GM21447 (cell line): ENCODE measurements around the gene KIF5C.

Experiments
- ATAC-seq: cut with Tn5 transposase; IDR thresholded peaks from one replicate; pipeline ENCODE4 v1.9.1; 2021; ENCODE audit not compliant: unreplicated experiment

Gene KIF5C

DNA sequence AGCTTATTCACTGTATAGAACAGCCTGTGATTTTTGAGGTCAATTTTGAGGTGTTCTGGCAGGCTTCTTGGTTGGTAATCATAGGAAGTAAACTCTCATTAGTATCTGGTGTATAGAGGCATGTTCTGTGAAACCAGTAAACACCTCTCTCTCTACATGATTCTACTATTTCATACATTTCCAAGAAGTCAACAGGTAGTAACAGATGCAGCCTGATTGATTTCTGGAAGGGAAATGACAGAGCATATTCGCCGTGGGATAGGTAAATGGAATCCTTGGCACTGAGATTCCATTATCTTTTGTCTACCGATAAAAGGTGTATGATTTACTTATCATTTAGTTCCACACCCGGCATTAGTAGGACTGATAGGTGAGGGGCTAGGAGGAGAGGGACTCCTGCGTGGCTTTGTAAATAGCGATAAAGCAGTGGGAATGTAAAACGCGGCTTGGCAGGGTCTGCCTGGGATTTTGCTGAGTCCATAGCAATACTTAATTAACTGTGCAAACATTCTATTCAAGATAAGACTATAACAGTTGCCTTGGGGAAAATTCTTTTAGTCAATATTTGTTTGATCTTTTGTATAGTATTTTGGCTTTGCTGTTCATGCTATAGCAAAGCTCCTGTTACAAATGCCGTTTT, 195.8 kb downstream of the KIF5C start:
- no peak for ATAC-seq

- no peak for ATAC-seq
These were observed 200.1 kb downstream of the KIF5C start for GRCh38 chr2:149075105-149075504.

- no peak for ATAC-seq
These were observed 200.8 kb downstream of the KIF5C start for GRCh38 chr2:149075853-149076252.
